Measurements from ENCODE around the gene ILF2.

DNA sequence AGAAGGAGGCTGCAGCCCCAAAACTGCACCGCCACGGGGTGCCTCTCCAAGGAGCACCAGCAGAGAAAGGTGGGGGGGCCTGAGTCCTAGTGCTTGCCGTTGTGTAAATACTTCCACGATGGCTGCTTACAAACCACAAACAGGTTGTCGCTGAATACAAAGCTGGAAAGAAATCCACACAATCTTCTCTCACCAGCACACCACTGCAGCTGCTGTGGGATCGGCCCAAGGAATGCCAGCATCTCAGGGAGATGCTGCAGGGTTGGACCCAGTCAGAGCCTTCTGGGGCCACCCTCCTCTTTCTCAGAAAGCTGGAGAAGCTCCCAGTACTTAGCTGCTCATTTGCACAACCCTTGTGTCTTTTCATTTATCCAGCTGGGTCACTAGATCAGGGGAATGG, 51.6 kb downstream of the ILF2 start:
- TF ChIP-seq, protein P1, sequence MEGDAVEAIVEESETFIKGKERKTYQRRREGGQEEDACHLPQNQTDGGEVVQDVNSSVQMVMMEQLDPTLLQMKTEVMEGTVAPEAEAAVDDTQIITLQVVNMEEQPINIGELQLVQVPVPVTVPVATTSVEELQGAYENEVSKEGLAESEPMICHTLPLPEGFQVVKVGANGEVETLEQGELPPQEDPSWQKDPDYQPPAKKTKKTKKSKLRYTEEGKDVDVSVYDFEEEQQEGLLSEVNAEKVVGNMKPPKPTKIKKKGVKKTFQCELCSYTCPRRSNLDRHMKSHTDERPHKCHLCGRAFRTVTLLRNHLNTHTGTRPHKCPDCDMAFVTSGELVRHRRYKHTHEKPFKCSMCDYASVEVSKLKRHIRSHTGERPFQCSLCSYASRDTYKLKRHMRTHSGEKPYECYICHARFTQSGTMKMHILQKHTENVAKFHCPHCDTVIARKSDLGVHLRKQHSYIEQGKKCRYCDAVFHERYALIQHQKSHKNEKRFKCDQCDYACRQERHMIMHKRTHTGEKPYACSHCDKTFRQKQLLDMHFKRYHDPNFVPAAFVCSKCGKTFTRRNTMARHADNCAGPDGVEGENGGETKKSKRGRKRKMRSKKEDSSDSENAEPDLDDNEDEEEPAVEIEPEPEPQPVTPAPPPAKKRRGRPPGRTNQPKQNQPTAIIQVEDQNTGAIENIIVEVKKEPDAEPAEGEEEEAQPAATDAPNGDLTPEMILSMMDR (IDR thresholded peaks at IDR 0.05), result no peak
- TF ChIP-seq ZFX (IDR thresholded peaks at IDR 0.05; ENCODE audit: borderline replicate concordance), result no peak
